IPS-18c (cell line): ENCODE measurements around the gene CPD.
"Not testable (repeated sequence)": the region's sequence is repeated elsewhere in the genome, so short reads cannot be mapped to it uniquely, and the experiment has no call there.

ENCODE experiments used
- H3K4me3 ChIP-seq: 2 replicates; pipeline ENCODE4 v1.7.0; 2013; ENCODE audit warnings: low read depth, mild to moderate bottlenecking, low read length, moderate library complexity; ENCODE audit not compliant: insufficient read depth
- H3K9me3 ChIP-seq: one replicate; pipeline ENCODE4 v1.6.1; 2013; ENCODE audit warnings: mild to moderate bottlenecking, low read length, moderate library complexity; ENCODE audit not compliant: control insufficient read depth, insufficient read depth

CPD gene

GRCh38 chr17:30398328-30399041 lies 19.8 kb downstream of the CPD start:
- Histone ChIP-seq H3K4me3 (no peak overlapping the region), H3K9me3 (no peaks in the 10 kb centered on the region)

GRCh38 chr17:30401097-30401496 lies 22.4 kb downstream of the CPD start:
- Histone ChIP-seq H3K4me3 (no peak overlapping the region), H3K9me3 (no peaks in the 10 kb centered on the region)

DNA sequence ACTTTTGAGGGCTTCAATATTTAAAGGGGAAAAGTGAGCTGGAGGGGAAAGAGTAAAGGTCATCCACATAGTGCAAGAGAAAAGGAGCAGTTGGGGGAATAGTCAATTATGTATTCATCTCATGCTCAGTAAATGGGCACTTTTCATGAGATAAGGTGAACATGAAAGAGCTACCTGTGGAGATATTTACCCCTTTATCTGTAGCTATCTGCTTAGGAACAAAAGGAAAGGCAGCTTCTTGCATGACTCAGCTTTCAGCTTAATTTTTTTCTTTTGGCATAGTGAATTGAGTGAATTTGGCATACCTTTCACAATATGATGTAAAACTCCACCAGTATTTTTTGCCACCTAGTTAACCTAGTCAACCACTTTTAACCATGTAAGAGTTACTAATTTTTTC lies 26.4 kb downstream of the CPD start:
- H3K9me3 ChIP-seq: no peaks in the 10 kb centered on the region
- H3K4me3 ChIP-seq: no peak overlapping the region

DNA sequence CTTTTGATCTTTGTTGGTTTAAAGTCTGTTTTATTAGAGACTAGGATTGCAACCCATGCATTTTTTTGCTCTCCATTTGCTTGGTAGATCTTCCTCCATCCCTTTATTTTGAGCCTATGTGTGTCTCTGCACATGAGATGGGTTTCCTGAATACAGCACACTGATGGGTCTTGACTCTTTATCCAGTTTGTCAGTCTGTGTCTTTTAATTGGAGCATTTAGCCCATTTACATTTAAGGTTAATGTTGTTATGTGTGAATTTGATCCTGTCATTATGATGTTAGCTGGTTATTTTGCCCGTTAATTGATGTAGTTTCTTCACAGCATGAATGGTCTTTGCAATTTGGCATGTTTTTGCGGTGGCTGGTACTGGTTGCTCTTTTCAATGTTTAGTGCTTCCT lies 31.9 kb downstream of the CPD start:
- H3K9me3 ChIP-seq, H3K4me3 ChIP-seq: not testable (repeated sequence)

GRCh38 chr17:30412008-30412496 lies 33.3 kb downstream of the CPD start:
- not testable (repeated sequence) for H3K4me3 ChIP-seq, H3K9me3 ChIP-seq

DNA sequence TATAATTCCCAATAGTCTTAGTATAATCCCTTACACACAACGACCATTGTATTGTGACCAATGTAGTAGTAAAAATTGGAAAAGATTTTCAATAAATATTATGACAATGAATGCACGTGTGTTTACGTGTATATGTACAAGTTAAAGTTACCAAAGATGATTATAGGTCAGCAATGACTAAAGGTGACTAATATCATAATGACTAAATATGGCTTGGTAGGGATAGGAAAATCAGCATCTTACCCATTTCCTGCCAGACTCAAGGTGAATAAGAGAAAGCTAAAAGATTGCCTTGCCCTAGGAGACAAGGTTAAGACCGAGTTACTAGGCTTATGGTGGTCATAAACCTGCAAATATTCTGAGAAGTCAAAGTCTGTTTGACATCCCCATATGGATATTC lies 34.4 kb downstream of the CPD start:
- Histone ChIP-seq H3K9me3 (no peaks in the 10 kb centered on the region), H3K4me3 (no peak overlapping the region)

DNA sequence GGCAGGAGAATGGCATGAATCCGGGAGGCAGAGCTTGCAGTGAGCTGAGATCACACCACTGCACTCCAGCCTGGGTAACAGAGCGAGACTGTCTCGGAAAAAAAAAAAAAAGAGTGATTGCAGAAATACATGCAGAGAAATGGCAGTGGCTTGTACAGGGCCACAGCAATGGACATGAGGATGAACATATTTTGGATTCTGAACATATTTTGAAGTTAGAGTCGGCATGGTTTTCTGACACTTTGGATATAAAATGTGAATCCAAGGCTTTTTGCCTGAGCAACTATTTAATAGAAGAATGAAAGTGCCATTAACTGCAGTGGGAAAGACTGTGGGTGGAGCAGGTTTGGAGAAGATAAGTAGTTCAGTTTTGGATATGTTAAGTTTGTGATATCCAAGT lies 35.8 kb downstream of the CPD start:
- H3K4me3 ChIP-seq: no peak overlapping the region
- no peaks in the 10 kb centered on the region for H3K9me3 ChIP-seq

DNA sequence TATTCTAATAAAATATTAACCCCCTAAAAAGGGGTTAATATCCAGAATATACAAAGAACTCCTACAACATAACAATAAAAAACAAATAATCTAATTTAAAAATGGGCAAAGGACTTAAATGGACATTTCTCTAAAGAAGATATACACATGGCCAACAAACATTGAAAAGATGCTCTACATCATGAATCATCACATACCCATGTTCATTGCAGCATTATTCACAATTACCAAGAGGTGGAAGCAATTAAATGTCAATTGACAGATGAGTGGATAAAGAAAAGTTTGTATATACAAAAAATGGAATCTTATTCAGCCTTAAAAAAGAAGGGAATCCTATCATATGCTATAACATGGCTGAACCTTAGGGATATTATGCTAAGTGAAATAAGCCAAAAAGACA lies 36.8 kb downstream of the CPD start:
- Histone ChIP-seq H3K9me3 (no peaks in the 10 kb centered on the region), H3K4me3 (no peak overlapping the region)

DNA sequence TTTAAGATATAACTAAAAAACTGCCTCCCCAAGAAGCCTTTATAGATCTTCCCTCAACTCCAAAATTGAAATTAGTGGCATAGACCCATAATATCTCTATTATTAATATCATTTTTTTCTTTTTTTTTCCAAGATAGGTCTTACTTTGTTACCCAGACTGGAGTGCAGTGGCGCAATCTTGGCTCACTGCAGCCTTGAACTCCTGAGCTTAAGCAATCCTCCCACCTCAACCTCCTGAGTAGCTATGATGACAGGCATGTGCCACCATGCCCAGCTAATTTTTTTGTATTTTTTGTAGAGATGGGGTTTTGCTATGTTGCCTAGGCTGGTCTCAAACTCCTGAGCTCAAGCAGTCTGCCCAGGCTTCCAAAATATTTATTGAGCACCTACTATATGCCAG lies 39.3 kb downstream of the CPD start:
- not testable (repeated sequence) for H3K4me3 ChIP-seq

DNA sequence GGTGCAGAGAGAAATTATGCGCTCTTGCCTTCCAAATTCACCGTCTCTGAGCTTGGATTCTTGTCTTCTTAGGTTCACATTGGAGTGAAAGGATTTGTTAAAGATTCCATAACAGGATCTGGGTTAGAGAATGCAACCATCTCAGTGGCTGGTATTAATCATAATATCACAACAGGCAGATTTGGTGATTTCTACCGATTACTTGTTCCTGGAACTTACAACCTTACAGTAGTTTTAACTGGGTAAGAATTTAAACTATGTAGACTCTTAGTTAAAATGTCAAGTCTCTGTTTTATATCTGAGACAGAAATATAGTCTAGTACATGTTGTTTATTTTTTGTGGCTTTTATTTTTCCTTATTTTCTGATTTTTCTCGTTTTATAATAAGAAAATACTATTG lies 42.9 kb downstream of the CPD start:
- no peaks in the 10 kb centered on the region for H3K9me3 ChIP-seq
- H3K4me3 ChIP-seq: no peak overlapping the region

More for the DNA sequence above, 39.3 kb downstream of the CPD start:
- not testable (repeated sequence) for H3K9me3 ChIP-seq

GRCh38 chr17:30422171-30422570 lies 43.4 kb downstream of the CPD start:
- H3K4me3 ChIP-seq: no peak overlapping the region
- H3K9me3 ChIP-seq: no peaks in the 10 kb centered on the region

DNA sequence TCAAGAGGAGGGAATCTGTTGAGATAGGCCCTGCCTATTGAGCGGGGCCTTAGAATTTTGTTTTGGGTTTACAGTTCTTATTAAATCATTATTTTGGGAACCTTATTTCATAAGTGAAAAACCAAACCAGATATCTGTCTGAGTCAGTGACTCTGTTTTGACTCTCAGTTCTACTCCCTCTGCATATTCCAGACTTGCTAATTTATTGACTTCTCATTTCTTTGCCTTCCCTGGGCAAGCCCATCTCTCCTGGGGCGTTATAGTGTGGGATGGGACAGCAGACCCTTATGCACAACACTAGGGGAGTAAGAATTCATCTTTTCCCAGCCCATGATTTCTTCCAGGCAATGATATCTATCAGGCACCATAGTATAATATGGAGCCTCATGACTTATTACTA lies 45.7 kb downstream of the CPD start:
- Histone ChIP-seq H3K4me3 (no peak overlapping the region), H3K9me3 (no peaks in the 10 kb centered on the region)

DNA sequence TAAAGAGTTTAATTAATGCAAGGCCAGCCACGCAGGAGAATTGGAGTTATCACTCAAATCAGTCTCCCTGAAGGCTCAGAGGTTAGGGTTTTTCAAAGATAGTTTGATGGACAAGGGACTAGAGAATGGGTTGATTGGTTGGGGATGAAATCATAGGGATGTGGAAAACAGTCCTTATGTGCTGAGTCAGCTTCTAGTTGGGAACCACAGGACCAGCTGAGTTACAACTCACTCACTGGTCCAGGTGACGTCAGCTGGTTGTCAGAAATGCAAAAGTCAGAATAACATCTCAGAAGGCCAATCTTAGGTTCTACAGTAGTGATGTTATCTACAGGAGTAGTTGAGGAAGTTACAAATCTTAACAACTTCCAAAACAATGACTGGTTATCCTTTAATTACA lies 47.6 kb downstream of the CPD start:
- no peaks in the 10 kb centered on the region for H3K9me3 ChIP-seq
- H3K4me3 ChIP-seq: no peak overlapping the region

DNA sequence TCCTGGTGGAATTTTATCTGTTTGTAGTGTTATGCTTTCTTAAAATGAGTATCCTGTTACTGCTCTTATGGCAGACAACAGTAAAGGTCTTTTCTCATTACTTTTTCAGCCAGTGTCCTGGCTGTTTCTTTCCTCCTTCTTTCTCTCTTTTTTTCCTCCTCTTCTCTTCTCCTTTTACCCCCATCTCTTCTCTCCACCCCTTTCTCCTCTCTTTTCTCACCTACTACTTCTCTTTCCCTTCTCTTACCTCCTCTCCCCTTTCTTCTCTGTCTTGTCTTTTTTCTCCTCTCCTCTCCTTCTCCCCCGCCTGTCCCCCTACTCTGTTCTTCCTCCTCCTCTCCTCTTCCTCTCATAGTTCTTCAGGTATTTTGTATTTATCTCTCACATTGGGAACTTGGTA lies 48.9 kb downstream of the CPD start:
- no peaks in the 10 kb centered on the region for H3K9me3 ChIP-seq
- no peak overlapping the region for H3K4me3 ChIP-seq

DNA sequence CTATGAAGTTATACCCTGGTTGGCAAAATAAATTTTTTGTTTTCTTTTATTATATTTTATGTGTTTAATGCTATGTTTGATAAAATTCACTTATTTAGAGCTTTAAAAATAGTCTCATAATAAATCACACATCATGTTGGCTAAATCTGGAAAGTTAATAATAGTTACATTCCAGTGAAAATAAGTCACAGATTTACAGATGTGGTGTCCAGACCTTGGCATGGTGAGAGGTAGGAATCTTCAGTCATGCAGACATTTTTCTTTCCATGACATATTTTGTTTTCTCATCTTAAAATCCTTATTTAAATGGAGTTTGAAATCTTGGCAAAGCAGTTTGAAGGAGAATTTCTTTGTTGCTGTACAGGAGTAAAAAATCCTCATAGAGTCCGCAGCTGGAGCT lies 50.4 kb downstream of the CPD start:
- Histone ChIP-seq H3K4me3 (no peak overlapping the region), H3K9me3 (no peaks in the 10 kb centered on the region)

- Histone ChIP-seq H3K4me3 (no peak overlapping the region), H3K9me3 (no peaks in the 10 kb centered on the region)
Observed at GRCh38 chr17:30433514-30433913, 54.8 kb downstream of the CPD start.

DNA sequence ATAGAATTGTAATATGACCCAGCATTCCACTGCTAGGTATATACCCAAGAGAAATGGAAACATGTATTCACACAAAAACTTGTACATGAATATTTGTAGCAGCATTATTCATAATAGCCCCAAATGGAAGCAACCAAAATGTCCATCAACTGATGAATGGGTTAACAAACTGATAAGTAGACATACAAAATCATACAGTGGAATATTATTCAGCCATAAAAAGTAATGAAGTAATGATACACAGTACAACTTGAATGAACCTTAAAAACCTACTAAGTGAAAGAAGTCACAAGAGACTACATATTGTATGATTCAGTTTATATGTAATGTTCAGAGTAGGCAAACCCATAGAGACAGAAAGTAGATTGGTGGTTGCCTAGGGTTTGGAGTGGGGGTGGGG lies 58.0 kb downstream of the CPD start:
- Histone ChIP-seq H3K9me3 (no peaks in the 10 kb centered on the region), H3K4me3 (no peak overlapping the region)

DNA sequence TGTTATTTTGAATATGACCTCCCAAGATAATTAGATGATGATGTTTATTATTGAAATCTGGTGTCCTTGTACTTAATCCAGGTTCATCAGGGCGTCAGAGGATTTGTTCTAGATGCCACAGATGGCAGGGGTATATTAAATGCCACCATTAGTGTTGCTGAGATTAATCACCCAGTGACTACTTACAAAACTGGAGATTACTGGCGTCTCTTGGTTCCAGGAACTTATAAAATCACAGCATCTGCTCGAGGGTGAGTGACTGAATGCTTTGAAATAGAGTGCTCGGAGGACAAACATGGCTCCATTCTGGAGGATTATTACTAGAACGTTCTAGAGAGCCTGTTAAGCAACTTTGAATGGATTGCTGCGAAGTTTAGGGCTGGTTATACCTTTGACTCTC lies 65.0 kb downstream of the CPD start:
- H3K4me3 ChIP-seq: no peak overlapping the region
- H3K9me3 ChIP-seq: no peaks in the 10 kb centered on the region

DNA sequence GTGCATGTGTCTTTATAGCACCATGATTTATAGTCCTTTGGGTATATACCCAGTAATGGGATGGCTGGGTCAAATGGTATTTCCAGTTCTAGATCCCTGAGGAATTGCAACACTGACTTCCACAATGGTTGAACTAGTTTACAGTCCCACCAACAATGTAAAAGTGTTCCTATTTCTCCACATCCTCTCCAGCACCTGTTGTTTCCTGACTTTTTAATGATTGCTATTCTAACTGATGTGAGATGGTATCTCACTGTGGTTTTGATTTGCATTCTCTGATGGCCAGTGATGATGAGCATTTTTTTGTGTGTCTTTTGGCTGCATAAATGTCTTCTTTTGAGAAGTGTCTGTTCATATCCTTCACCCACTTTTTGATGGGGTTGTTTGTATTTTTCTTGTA lies 67.9 kb downstream of the CPD start:
- not testable (repeated sequence) for H3K4me3 ChIP-seq, H3K9me3 ChIP-seq
